NCI-H1694 treated with DMSO at 0.1 percent for 48 hours (cell line): ENCODE results near the gene IP6K2.
"Not testable (repeated sequence)": the region's sequence is repeated elsewhere in the genome, so short reads cannot be mapped to it uniquely, and the experiment has no call there.

Experiments
- DNase-seq: peaks from one replicate; lab custom pipeline; 2025; lab: John Stamatoyannopoulos, UW

Gene IP6K2

DNA sequence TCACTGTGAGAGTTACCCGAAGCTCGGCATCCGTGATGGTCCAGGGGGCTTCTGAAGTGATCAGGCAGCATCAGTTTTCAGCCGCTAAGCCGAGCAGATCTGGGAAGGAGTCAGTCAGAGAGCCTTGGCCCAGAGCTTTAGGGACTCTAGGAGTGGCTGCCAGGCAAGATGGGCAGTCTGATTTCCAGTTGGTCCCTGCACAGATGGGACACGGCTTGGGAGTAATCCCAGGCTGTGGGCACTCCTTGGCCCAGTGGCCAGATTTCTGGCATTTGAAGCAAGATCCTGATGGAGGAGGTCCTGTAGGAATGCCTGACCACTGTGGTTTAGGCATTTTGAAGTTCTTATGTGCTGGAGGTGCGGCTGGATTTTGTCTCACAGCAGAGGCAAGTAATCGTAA is 10.5 kb upstream of the IP6K2 start:
- DNase-seq: no peak

- not testable (repeated sequence) for DNase-seq
Measured at GRCh38 chr3:48725185-48725855, 8.3 kb upstream of the IP6K2 start.

- no peak for DNase-seq
Measured at GRCh38 chr3:48723725-48724124, 6.7 kb upstream of the IP6K2 start.

- not testable (repeated sequence) for DNase-seq
Measured at GRCh38 chr3:48723293-48723692, 6.3 kb upstream of the IP6K2 start.

GRCh38 chr3:48716508-48716981 is 476 bp downstream of the IP6K2 start:
- no peak for DNase-seq

DNA sequence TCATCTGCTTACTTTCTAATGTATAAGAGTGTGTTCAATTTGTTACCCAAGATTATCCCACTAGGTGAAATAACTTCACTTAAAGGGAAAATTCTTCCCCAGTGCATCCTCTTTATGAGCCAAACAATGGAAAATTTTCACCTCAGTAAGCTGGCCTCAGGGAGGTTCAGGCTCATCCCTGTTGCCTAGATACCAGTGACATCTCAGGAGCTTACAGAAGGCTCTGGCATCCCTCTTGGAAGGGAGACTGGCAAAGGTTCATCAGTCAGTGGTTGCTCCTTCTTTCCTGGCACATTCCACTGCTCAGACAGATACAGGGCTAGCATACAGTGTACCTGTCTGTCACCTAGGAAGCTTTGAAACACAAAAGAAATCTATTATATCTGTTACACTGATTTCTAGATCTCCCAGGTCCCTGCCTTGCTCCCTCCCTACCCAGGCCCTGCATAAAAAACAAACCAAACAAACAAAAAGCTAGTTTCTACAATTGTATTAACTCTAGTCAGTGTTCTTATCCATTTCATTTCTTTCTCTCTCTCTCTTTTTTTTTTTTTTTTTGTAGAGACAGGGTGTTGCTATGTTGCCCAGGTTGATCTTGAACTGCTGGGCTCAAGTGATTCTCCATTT is 1.7 kb downstream of the IP6K2 start:
- no peak for DNase-seq

DNA sequence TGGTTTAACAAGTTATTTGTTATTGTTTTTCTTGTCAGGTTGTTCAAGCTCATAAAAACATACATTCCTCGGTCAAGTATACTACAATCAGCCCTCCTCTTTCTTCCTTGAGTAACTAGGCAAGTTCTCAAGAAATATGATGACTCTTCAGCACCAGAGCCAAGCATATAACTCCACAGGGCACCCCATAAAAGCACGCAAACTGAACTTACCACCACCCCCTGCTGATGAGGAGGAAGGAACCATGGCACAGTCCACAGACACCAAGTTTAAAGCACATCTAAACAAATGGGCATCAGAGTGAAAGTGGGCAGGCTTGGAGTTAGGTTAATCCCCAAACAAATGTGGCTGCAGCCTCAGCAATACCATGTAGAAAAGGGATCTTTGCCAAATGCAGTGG is 5.3 kb downstream of the IP6K2 start:
- no peak for DNase-seq

DNA sequence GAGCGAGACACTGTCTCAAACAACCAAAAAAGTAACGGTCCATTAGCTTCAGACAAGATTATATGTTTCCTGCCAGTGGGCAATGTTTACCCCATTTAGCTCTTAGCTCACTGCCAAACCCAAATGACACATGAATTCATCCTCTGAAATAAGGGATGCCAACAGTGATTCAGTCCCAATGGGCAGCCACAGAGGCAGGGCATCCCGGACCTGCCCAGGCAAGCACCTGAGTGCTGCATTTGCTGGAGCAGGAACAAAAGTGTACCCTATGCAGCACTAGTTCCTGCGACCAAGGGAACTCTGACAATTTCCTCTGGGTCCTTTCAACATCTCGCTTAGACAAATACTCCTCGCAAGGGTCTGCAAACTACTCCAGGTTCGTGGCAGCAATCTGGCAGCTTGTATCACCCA is 8.0 kb downstream of the IP6K2 start:
- DNase-seq: no peak

GRCh38 chr3:48708481-48708889 is 8.5 kb downstream of the IP6K2 start:
- no peak for DNase-seq

- no peak for DNase-seq
Measured at GRCh38 chr3:48707157-48707556, 9.9 kb downstream of the IP6K2 start.

DNA sequence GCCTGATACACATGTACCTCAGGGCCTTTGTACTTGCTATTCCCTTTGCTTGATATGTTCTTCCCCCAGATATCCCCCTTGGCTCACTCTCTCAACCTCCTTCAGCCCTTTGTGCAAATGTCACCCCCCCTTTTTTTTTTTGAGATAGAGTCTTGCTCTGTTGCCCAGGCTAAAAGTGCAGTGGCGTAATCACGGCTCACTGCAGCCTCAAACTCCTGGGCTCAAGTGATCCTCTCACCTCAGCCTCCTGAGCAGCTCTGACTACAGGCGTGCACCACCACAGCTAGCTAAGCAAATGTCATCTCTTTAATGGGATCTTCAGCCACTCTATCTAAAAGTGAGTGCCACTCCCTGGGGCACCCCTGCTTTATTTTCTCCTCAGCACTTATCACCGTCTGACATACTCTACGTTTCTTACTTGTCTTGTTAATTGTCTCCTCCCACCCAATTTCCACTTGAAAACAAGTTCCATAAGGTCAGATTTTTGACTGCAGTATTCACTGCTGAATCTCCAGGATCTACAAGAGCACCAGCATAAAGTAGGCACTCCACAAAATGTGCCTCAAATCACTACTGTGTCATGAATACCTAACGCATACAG is 14.6 kb downstream of the IP6K2 start:
- no peak for DNase-seq

GRCh38 chr3:48700731-48701405 is 16.2 kb downstream of the IP6K2 start:
- DNase-seq: no peak

GRCh38 chr3:48698891-48699290 is 18.1 kb downstream of the IP6K2 start:
- no peak for DNase-seq

GRCh38 chr3:48697952-48698351 is 19.1 kb downstream of the IP6K2 start:
- DNase-seq: no peak

DNA sequence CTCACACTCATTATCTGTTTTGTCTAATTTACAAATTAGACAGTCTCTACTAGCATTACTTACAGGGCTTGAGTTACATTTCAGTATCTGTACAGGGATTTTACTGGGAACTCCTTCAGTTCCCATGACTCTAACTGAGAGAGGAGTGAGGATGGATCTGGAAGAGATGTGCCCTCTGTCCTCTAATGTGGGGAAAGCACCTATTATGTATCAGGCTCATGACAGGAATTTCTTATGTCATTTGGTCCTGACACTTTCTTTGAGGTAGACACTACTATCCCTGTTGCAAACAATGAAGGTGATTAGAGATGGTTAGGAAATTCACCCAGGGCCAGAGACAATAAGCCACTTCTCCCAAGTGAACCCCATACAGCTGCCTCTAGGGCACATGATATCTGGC is 20.4 kb downstream of the IP6K2 start:
- DNase-seq: no peak

DNA sequence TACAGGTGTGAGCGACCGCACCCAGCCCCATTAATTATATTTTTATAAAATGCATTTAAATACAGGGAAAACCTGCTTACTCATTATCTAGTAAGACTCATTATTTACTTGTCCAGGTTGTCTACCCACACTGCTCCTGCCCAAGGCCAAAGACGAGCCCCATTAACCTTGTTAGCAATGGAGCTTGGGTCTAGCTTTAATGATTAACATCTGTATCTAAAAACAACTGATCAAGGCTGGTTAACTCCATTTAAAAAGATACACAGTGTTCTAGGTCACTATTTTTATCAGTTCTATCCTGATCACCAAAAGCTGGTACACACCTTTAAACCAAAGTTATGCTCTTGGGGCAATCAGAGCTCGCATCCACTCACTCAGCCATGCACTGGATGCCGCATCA is 20.9 kb downstream of the IP6K2 start:
- DNase-seq: no peak

GRCh38 chr3:48695393-48695753 is 21.6 kb downstream of the IP6K2 start:
- no peak for DNase-seq

- no peak for DNase-seq
Measured at GRCh38 chr3:48694610-48695392, 22.2 kb downstream of the IP6K2 start.

DNA sequence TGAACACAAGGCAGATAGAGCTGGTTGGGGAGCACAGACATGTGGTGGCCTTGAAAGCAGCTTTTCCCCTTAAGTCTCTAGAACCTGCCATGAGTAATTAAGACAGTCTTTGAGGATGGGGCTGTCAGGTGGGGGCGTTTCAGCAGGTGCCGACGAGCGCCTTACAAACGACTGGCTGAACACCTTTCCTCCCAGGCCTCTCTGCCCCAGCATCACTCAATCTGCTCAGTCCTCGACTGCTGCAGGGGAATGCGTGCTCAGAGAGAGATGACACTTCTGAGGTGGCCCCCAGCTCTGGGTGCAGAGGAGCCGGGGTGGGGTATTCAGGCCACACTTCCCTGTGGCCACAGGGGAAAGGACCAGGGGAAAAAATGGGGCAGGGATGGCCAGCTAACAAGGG is 23.2 kb downstream of the IP6K2 start:
- no peak for DNase-seq

- no peak for DNase-seq
Measured at GRCh38 chr3:48692551-48692950, 24.5 kb downstream of the IP6K2 start.

- no peak for DNase-seq
Measured at GRCh38 chr3:48690846-48691458, 26.1 kb downstream of the IP6K2 start.

DNA sequence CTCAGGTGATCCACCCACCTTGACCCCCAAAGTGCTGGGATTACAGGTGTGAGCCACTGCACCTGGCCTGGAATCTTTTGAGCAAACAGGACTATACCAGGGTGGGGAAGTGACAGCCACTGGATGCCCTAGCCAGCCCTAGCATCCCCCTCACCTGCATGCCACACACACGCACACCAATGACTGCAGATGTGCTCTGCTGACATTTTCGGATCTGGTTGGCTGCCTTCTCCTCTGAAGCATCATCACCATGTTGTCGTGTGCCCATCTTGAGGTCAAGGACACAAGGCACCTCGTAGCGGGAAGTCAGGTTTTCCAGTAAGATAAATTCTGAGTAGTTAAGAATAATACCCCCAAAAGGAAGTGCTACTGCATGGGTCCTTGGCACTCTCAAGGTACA is 27.6 kb downstream of the IP6K2 start:
- DNase-seq: no peak
